ENCODE measurements around the gene RIPK4.

GRCh38 chr21:41759214-41759840 lies 7.5 kb downstream of the RIPK4 start:
- TF ChIP-seq POLR2AphosphoS5 (IDR thresholded peaks at IDR 0.05; ENCODE audit: low read depth, low read length): no peak; the same call in 1 of the 2 replicates
- no peak for TF ChIP-seq CTCF (IDR thresholded peaks at IDR 0.05)
- no peak for TF ChIP-seq TCF7L2 (IDR thresholded peaks at IDR 0.05; ENCODE audit: low read depth, low read length)
- no peak for TF ChIP-seq REST (IDR thresholded peaks at IDR 0.05; ENCODE audit: insufficient read depth in 1 of 2, low read depth in 2 of 2, low read length in 1 of 2)

Data from Panc1 (cell line).